K562 (cell line): ENCODE data around the gene DAP.

Experiments
- CTCF ChIP-seq, 3 experiments: IDR thresholded peaks in 2 of 3; conservative IDR thresholded peaks in 1 of 3; 2 replicates each; pipeline ENCODE4 v1.5.1; 2011 to 2012; ENCODE audit warnings: low read length in 3 of 3, mild to moderate bottlenecking in 3 of 3, control low read depth in 2 of 3, improper control_type of control experiment in 1 of 3, inconsistent platforms in 1 of 3, low read depth in 1 of 3, mixed read lengths in 1 of 3, moderate library complexity in 1 of 3; ENCODE audit not compliant: insufficient read depth in 2 of 3
- IRF1 ChIP-seq: sonication (generic); formaldehyde crosslinking; IDR thresholded peaks from 2 replicates; pipeline ENCODE4 v1.8.0; 2022; ENCODE audit warnings: missing genetic modification reagents, mild to moderate bottlenecking, borderline replicate concordance
- NFYB ChIP-seq: IDR thresholded peaks from 2 replicates; pipeline ENCODE4 v1.6.1; 2011; ENCODE audit warnings: mild to moderate bottlenecking, moderate library complexity; ENCODE audit not compliant: insufficient read length; ENCODE audit errors: extremely low read depth
- POLR2A ChIP-seq: fragments of 450-650 bp; conservative IDR thresholded peaks from 2 replicates; pipeline ENCODE4 v1.6.1; 2016
- POLR2AphosphoS5 ChIP-seq: IDR thresholded peaks from 2 replicates; pipeline ENCODE4 v1.6.1; 2011; ENCODE audit warnings: mild to moderate bottlenecking, low read depth, low read length, moderate library complexity; ENCODE audit not compliant: control insufficient read depth, insufficient read depth
- TARDBP ChIP-seq: fragments of 450-650 bp; IDR thresholded peaks from 2 replicates; pipeline ENCODE4 v1.6.1; 2016
- USF1 ChIP-seq: sonication (generic); formaldehyde crosslinking; IDR thresholded peaks from 2 replicates; pipeline ENCODE4 v1.9.0; 2022; ENCODE audit warnings: mild to moderate bottlenecking, missing genetic modification reagents
- ZFP1 ChIP-seq: fragments of 450-650 bp; formaldehyde crosslinking; IDR thresholded peaks from 2 replicates; pipeline ENCODE4 v1.4.0; 2020; ENCODE audit warnings: mild to moderate bottlenecking, mixed read lengths
- ZNF512 ChIP-seq: IDR thresholded peaks from 2 replicates; pipeline ENCODE4 v1.6.1; 2016; ENCODE audit warnings: missing genetic modification characterization, missing compliant biosample characterization
- TF ChIP-seq, protein P1 (sequence below): fragments of 150-350 bp; conservative IDR thresholded peaks from 2 replicates; pipeline ENCODE4 v1.6.1; 2014; ENCODE audit warnings: low read length

DNA sequence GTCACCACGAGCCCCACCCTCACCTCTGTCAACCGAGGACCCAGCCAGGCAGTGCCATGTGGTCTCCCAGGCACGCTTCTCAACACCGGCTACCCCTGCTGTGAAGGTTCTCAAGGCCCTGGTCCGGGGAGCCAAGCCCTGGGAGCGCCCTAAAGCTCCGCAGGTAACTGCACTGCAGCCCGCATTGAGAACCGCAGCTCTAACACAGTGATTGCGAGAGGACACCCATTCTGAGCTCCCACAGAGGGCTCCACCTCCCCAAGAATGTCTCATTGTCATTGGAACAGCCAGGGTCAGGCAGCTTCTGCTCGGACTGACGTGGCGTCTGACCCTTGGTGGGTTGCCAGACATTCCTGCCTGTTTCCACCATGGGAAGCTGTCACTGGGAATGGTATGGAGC is 108.9 kb downstream of the DAP start:
- TF ChIP-seq ZNF512 (no peak), ZFP1 (CRISPR knock-in tag) (no peak), NFYB (no peak), USF1 (CRISPR knock-in tag) (no peak), CTCF (IDR thresholded peaks at IDR 0.05 in 2 of 3, conservative IDR thresholded peaks at IDR 0.05 in 1 of 3; ENCODE audit: insufficient read depth in 2 of 3, low read depth in 1 of 3, low read length in 3 of 3) (peak; percentile 45 to 56 (median 47); a peak in 3 of 6 replicates), POLR2A (no peak), POLR2AphosphoS5 (no peak), IRF1 (CRISPR knock-in tag) (no peak), TARDBP (no peak)
- TF ChIP-seq, protein P1, sequence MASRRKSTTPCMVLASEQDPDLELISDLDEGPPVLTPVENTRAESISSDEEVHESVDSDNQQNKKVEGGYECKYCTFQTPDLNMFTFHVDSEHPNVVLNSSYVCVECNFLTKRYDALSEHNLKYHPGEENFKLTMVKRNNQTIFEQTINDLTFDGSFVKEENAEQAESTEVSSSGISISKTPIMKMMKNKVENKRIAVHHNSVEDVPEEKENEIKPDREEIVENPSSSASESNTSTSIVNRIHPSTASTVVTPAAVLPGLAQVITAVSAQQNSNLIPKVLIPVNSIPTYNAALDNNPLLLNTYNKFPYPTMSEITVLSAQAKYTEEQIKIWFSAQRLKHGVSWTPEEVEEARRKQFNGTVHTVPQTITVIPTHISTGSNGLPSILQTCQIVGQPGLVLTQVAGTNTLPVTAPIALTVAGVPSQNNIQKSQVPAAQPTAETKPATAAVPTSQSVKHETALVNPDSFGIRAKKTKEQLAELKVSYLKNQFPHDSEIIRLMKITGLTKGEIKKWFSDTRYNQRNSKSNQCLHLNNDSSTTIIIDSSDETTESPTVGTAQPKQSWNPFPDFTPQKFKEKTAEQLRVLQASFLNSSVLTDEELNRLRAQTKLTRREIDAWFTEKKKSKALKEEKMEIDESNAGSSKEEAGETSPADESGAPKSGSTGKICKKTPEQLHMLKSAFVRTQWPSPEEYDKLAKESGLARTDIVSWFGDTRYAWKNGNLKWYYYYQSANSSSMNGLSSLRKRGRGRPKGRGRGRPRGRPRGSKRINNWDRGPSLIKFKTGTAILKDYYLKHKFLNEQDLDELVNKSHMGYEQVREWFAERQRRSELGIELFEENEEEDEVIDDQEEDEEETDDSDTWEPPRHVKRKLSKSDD = no peak
